Tongue (tissue), 2 donors: ENCODE results near the gene SCAANT1. TPM values are rescaled to one million over a fixed set of nuclear protein-coding genes. Genes with fewer than 3 reads are reported as not detected.

ENCODE experiments used
- small RNA-seq: library from RNA; depleted of rRNA; stranded (forward); fragments of <200 nt; gene quantifications from one replicate; pipeline ENCODE3, GENCODE V24; 2014; ENCODE audit warnings: low replicate concordance
- total RNA-seq: library from RNA; depleted of rRNA; stranded (reverse); fragments of >200 nt; gene quantifications from one replicate; pipeline ENCODE4 v1.2.3, GENCODE V29; 2014

Gene SCAANT1
- total RNA-seq, 1 donor from 2014 or later, result not detected

Small RNAs within 50 kb of the gene (small RNA-seq; reads per million reads assigned to genes)
- gene SCAANT1, result not detected

Other genes starting within 250 kb of the SCAANT1 start
- gene C3orf49, start 93.1 kb downstream of the SCAANT1 start, total RNA-seq, result not detected
- gene THOC7, start 48.6 kb downstream of the SCAANT1 start, total RNA-seq, result 43.6 TPM
- 18.3 TPM for gene ATXN7, start 48.5 kb downstream of the SCAANT1 start, total RNA-seq
- 66.0 TPM for gene PSMD6, start 111.1 kb upstream of the SCAANT1 start, total RNA-seq